IMR-90 (cell line): ENCODE measurements around the gene LIPE.

Source experiments
- CTCF ChIP-seq: conservative IDR thresholded peaks from 2 replicates; pipeline ENCODE4 v1.5.1; 2012; ENCODE audit warnings: mild to moderate bottlenecking, low read depth, low read length, improper control_type of control experiment
- MAZ ChIP-seq: IDR thresholded peaks from 2 replicates; pipeline ENCODE4 v1.6.1; 2012; ENCODE audit warnings: low read depth, mild to moderate bottlenecking, low read length, improper control_type of control experiment, moderate library complexity, borderline replicate concordance
- MXI1 ChIP-seq: IDR thresholded peaks from 2 replicates; pipeline ENCODE4 v1.6.1; 2012; ENCODE audit warnings: low read depth, mild to moderate bottlenecking, low read length, moderate library complexity, borderline replicate concordance

- TF ChIP-seq CTCF (no peak), MAZ (no peak), MXI1 (no peak)
Measured at GRCh38 chr19:42474743-42475142, 47.6 kb upstream of the LIPE start.
